Endothelial cell of umbilical vein (primary cell): ENCODE results near the gene KHDC1L. TPM values are rescaled to one million over a fixed set of nuclear protein-coding genes. Genes with fewer than 3 reads are reported as not detected.
"Not testable (repeated sequence)": the region's sequence is repeated elsewhere in the genome, so short reads cannot be mapped to it uniquely, and the experiment has no call there.

ENCODE experiments used
- BruUV-seq: library from RNA; stranded (reverse); fragments of 400-500 nt; replicated peaks from 2 replicates; lab custom pipeline; 2021; lab: Mats Ljungman, UMichigan
- CTCF ChIA-PET: fragments of 300-600, 350-600 bp; sonication (Branson Sonifier 250); formaldehyde crosslinking; loops from one replicate; lab custom pipeline; 2021; ENCODE audit warnings: antibody characterized with exemption, inconsistent platforms; lab: Charles Lee
- POLR2A ChIA-PET: fragments of 300-600, 350-600 bp; sonication (Branson Sonifier 250); formaldehyde crosslinking; loops from one replicate; lab custom pipeline; 2021; ENCODE audit warnings: antibody characterized with exemption, inconsistent platforms; lab: Charles Lee
- DNase-seq: peaks from one replicate; pipeline ENCODE4 v3.0.0-alpha.2; 2011; ENCODE audit warnings: low read depth, low spot score
- FAIRE-seq: peaks from 2 replicates; lab custom pipeline; 2011; peaks lifted over from hg19 to GRCh38; lab: Jason Lieb, UNC
- H2AFZ ChIP-seq: 2 replicates; pipeline ENCODE4 v1.6.0; 2012; ENCODE audit warnings: low read depth, low read length, control low read depth, inconsistent platforms
- H3K27ac ChIP-seq: 2 replicates; pipeline ENCODE4 v1.5.1; 2011; ENCODE audit warnings: low read depth, mild to moderate bottlenecking, control low read depth, low read length, moderate library complexity; ENCODE audit not compliant: insufficient read depth
- H3K27me3 ChIP-seq, 2 experiments: 2 replicates each; pipeline versions ENCODE4 v1.6.0 to v1.6.1; 2011; ENCODE audit warnings: low read length in 2 of 2, mixed read lengths in 1 of 2; ENCODE audit not compliant: control insufficient read depth in 2 of 2, insufficient read depth in 2 of 2
- H3K36me3 ChIP-seq, 2 experiments: 2 replicates in 1 of 2; 3 replicates in 1 of 2; pipeline ENCODE4 v1.5.1; 2011; ENCODE audit warnings: low read length in 2 of 2, mild to moderate bottlenecking in 1 of 2, moderate library complexity in 1 of 2; ENCODE audit not compliant: control insufficient read depth in 2 of 2, insufficient read depth in 2 of 2; ENCODE audit errors: extremely low read depth in 1 of 2
- H3K4me1 ChIP-seq: 3 replicates; pipeline ENCODE4 v1.5.1; 2011; ENCODE audit warnings: mild to moderate bottlenecking, low read length; ENCODE audit not compliant: control insufficient read depth, insufficient read depth; ENCODE audit errors: extremely low read depth
- H3K4me2 ChIP-seq: 2 replicates; pipeline ENCODE4 v1.6.1; 2011; ENCODE audit warnings: low read length, control low read depth, mixed read lengths; ENCODE audit not compliant: insufficient read depth
- H3K4me3 ChIP-seq, 3 experiments: fragments of 200-600 bp in 1 of 3; sonication (generic), shearing (Covaris generic) in 1 of 3; replicated peaks in 1 of 3; 2 replicates each; pipeline ENCODE4 v1.5.1; 2011 to 2016; ENCODE audit warnings: control low read depth in 3 of 3, low read length in 3 of 3, mild to moderate bottlenecking in 2 of 3, inconsistent platforms in 1 of 3, low read depth in 1 of 3, moderate library complexity in 1 of 3; ENCODE audit not compliant: insufficient read depth in 1 of 3
- H3K79me2 ChIP-seq: 2 replicates; pipeline ENCODE4 v1.6.0; 2012; ENCODE audit warnings: low read length, inconsistent platforms; ENCODE audit not compliant: control insufficient read depth, insufficient read depth
- H3K9ac ChIP-seq: replicated peaks from 2 replicates; pipeline ENCODE3; 2011; ENCODE audit warnings: low read length, control low read depth; ENCODE audit not compliant: insufficient read depth; ENCODE audit errors: extremely low read depth
- H3K9me1 ChIP-seq: replicated peaks from 3 replicates; pipeline ENCODE4 v1.6.0; 2011; ENCODE audit warnings: mild to moderate bottlenecking, low read length; ENCODE audit not compliant: control insufficient read depth, insufficient read depth; ENCODE audit errors: extremely low read depth
- H3K9me3 ChIP-seq: replicated peaks from 2 replicates; pipeline ENCODE4 v1.5.1; 2012; ENCODE audit warnings: low read length, inconsistent platforms; ENCODE audit not compliant: control insufficient read depth, insufficient read depth
- H4K20me1 ChIP-seq: replicated peaks from 2 replicates; pipeline ENCODE3; 2011; ENCODE audit warnings: mild to moderate bottlenecking, low read length; ENCODE audit not compliant: control insufficient read depth, insufficient read depth; ENCODE audit errors: extremely low read depth
- EZH2 ChIP-seq: IDR thresholded peaks from 2 replicates; pipeline ENCODE4 v1.6.1; 2012; ENCODE audit warnings: borderline replicate concordance, low read depth, mild to moderate bottlenecking, moderate library complexity, low read length, inconsistent platforms; ENCODE audit not compliant: severe bottlenecking
- FOS ChIP-seq: IDR thresholded peaks from 2 replicates; pipeline ENCODE4 v1.6.1; 2011; ENCODE audit warnings: mild to moderate bottlenecking, low read length, moderate library complexity, borderline replicate concordance; ENCODE audit not compliant: insufficient read depth
- GATA2 ChIP-seq: IDR thresholded peaks from 2 replicates; pipeline ENCODE4 v1.7.0; 2011; ENCODE audit warnings: low read depth, mild to moderate bottlenecking, moderate library complexity, mixed read lengths, low read length; ENCODE audit not compliant: insufficient read length, insufficient read depth
- JUN ChIP-seq: IDR thresholded peaks from 2 replicates; pipeline ENCODE4 v1.6.1; 2011; ENCODE audit warnings: borderline replicate concordance, low read depth; ENCODE audit not compliant: insufficient read length, insufficient read depth
- MYC ChIP-seq: IDR thresholded peaks from one replicate; pipeline ENCODE4 v1.6.1; 2011; ENCODE audit warnings: mild to moderate bottlenecking, low read depth, low read length
- POLR2A ChIP-seq: IDR thresholded peaks from 2 replicates; pipeline ENCODE4 v1.6.1; 2012; ENCODE audit warnings: low read depth, mild to moderate bottlenecking, control low read depth, low read length
- POLR2AphosphoS5 ChIP-seq: IDR thresholded peaks from 2 replicates; pipeline ENCODE4 v1.6.1; 2012; ENCODE audit warnings: low read depth, mild to moderate bottlenecking, control low read depth, low read length, moderate library complexity; ENCODE audit not compliant: insufficient read depth
- dilution Hi-C: fragments of 300-500 bp; cut with MboI; formaldehyde crosslinking; loops from one replicate; pipeline ENCODE4 v1.15.0; 2019; ENCODE audit warnings: low sequenced_read_pairs; ENCODE audit not compliant: extremely low pct_ligation_motif_present
- intact Hi-C: fragments of 100-400 bp; cut with micrococcal nuclease; formaldehyde crosslinking; loops from one replicate; pipeline ENCODE4 v1.10.0; 2022
- polyA plus RNA-seq, 4 experiments: library from polyadenylated mRNA; depleted of rRNA in 3 of 4; stranded (reverse) in 3 of 4; unstranded in 1 of 4; fragments of >200 nt; gene quantifications; 2 replicates each; pipeline versions ENCODE4 v1.2.1 to v1.2.3, GENCODE V29; 2011 to 2012; ENCODE audit warnings: missing spikeins in 1 of 4
- total RNA-seq: library from RNA; stranded (reverse); gene quantifications from 2 replicates; pipeline ENCODE4 v1.2.3, GENCODE V29; 2021
- TF ChIP-seq, protein P1 (sequence below), 2 donors: IDR thresholded peaks; 1 replicate in 1 of 2; 2 replicates in 1 of 2; pipeline ENCODE4 v1.5.1; 2011; ENCODE audit warnings: low read length in 2 of 2, mild to moderate bottlenecking in 2 of 2, moderate library complexity in 2 of 2, control low read depth in 1 of 2, inconsistent platforms in 1 of 2, low read depth in 1 of 2; ENCODE audit not compliant: insufficient read depth in 1 of 2; ENCODE audit errors: extremely low read depth in 1 of 2
- TF ChIP-seq, protein P2 (sequence below): IDR thresholded peaks from 2 replicates; pipeline ENCODE4 v1.6.1; 2011; ENCODE audit not compliant: insufficient read depth, insufficient read length

KHDC1L gene
- total and polyA plus RNA-seq, 2 donors (not counting 3 experiments of a cell fraction or from before 2014, with no cell fraction given), result 0.15 TPM; not detected in 1

DNA sequence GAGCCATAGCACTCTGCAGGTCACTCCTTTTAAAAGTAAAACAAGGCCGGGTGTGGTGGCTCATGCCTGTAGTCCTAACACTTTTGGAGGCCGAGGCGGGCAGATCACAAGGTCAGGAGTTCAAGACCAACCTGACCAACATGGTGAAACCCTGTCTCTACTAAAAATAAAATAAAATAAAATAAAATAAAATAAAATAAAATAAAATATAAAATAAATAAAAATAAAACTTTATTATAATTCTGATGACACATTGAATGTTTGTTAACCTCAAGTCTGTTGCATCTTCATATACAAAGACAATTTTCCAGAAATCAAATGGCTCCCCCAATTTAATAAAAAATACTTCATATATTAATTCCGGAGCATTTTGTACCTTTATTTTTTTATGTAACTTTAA, 32.0 kb downstream of the KHDC1L start:
- dilution Hi-C loops, H3K36me3 ChIP-seq, H3K27me3 ChIP-seq, H3K9me3 ChIP-seq, H3K4me3 ChIP-seq, DNase-seq, CTCF ChIA-PET, H3K9ac ChIP-seq, H3K9me1 ChIP-seq, H2AFZ ChIP-seq, FAIRE-seq, BruUV-seq, intact Hi-C loops, H3K27ac ChIP-seq, H3K4me2 ChIP-seq, H4K20me1 ChIP-seq, H3K79me2 ChIP-seq, H3K4me1 ChIP-seq, POLR2A ChIA-PET: not testable (repeated sequence)

DNA sequence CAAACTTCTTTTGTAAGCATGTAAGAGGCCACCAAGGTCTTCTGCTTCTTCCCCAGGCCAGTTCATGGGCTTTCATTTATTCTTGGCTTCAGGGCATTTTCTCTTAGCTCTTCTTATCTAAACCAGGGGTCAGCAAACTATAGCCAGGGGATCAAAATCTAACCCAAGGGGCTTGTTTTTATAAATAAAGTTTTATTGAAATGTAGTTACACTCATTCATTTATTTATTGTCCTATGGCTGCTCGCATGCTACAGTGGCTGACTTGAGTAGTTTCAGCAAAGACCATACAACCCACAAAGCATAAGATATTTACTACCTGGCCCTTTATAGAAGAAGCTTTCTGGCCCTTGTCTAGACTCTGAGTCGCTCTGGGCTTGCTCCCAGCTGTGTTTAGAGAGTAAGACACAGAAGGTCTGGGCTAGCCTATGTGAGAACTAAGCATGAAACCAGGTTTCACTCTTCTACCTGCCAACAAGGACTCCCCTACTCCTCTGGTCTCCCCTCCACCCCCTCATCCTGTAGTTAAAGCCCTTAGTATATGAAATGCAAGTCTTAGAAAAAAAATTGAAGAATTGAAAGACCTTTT, 43.2 kb downstream of the KHDC1L start:
- H3K4me3 ChIP-seq, result no peak overlapping the region
- H3K27me3 ChIP-seq, result peaks cover 11 to 13% of the 10 kb centered on the region in 2 experiments
- no peak overlapping the region for H3K9ac ChIP-seq
- peaks cover 3% of the 10 kb centered on the region for H4K20me1 ChIP-seq
- intact Hi-C loops (no loop called here), dilution Hi-C loops (no loop called here)
- no peaks in the 10 kb centered on the region for H3K4me1 ChIP-seq
- no peaks in the 10 kb centered on the region for H3K36me3 ChIP-seq
- ChIA-PET CTCF (interaction anchor here (0.5 to 2.1 kb wide), 4 partner anchors 144 to 770 kb away, joined by 3 to 9 read pairs (median 5); no protein-coding TSS in a partner anchor), POLR2A (no interaction called here)
- no peak overlapping the region for H2AFZ ChIP-seq
- DNase-seq (no peak), FAIRE-seq (no peak)
- no peak for TF ChIP-seq FOS
- no peak for TF ChIP-seq EZH2
- no peak for TF ChIP-seq POLR2AphosphoS5
- no peak for TF ChIP-seq POLR2A
- no peak for TF ChIP-seq GATA2
- TF ChIP-seq, protein P1, sequence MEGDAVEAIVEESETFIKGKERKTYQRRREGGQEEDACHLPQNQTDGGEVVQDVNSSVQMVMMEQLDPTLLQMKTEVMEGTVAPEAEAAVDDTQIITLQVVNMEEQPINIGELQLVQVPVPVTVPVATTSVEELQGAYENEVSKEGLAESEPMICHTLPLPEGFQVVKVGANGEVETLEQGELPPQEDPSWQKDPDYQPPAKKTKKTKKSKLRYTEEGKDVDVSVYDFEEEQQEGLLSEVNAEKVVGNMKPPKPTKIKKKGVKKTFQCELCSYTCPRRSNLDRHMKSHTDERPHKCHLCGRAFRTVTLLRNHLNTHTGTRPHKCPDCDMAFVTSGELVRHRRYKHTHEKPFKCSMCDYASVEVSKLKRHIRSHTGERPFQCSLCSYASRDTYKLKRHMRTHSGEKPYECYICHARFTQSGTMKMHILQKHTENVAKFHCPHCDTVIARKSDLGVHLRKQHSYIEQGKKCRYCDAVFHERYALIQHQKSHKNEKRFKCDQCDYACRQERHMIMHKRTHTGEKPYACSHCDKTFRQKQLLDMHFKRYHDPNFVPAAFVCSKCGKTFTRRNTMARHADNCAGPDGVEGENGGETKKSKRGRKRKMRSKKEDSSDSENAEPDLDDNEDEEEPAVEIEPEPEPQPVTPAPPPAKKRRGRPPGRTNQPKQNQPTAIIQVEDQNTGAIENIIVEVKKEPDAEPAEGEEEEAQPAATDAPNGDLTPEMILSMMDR (IDR thresholded peaks at IDR 0.05; ENCODE audit: extremely low read depth in 1 of 2, insufficient read depth in 1 of 2, low read depth in 1 of 2, low read length in 2 of 2), result no peak
- TF ChIP-seq, protein P2, sequence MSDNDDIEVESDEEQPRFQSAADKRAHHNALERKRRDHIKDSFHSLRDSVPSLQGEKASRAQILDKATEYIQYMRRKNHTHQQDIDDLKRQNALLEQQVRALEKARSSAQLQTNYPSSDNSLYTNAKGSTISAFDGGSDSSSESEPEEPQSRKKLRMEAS, result no peak
- no peak for TF ChIP-seq MYC
- no peak for TF ChIP-seq JUN
- H3K4me2 ChIP-seq, result no peak overlapping the region
- H3K27ac ChIP-seq, result no peak overlapping the region
- BruUV-seq, result no TSS peak
- H3K9me1 ChIP-seq, result no peaks in the 10 kb centered on the region
- no peaks in the 10 kb centered on the region for H3K79me2 ChIP-seq
- H3K9me3 ChIP-seq, result no peaks in the 10 kb centered on the region
